HG03135 (cell line): ENCODE measurements around the gene ESD.
A peak's percentile ranks its signal among the peaks of the same experiment; 100 is the strongest.
"Not testable (repeated sequence)": the region's sequence is repeated elsewhere in the genome, so short reads cannot be mapped to it uniquely, and the experiment has no call there.

Experiments used
- ATAC-seq: cut with Tn5 transposase; IDR thresholded peaks from one replicate; pipeline ENCODE4 v1.9.1; 2021; ENCODE audit warnings: mild to moderate bottlenecking, moderate library complexity; ENCODE audit not compliant: unreplicated experiment

Gene ESD

DNA sequence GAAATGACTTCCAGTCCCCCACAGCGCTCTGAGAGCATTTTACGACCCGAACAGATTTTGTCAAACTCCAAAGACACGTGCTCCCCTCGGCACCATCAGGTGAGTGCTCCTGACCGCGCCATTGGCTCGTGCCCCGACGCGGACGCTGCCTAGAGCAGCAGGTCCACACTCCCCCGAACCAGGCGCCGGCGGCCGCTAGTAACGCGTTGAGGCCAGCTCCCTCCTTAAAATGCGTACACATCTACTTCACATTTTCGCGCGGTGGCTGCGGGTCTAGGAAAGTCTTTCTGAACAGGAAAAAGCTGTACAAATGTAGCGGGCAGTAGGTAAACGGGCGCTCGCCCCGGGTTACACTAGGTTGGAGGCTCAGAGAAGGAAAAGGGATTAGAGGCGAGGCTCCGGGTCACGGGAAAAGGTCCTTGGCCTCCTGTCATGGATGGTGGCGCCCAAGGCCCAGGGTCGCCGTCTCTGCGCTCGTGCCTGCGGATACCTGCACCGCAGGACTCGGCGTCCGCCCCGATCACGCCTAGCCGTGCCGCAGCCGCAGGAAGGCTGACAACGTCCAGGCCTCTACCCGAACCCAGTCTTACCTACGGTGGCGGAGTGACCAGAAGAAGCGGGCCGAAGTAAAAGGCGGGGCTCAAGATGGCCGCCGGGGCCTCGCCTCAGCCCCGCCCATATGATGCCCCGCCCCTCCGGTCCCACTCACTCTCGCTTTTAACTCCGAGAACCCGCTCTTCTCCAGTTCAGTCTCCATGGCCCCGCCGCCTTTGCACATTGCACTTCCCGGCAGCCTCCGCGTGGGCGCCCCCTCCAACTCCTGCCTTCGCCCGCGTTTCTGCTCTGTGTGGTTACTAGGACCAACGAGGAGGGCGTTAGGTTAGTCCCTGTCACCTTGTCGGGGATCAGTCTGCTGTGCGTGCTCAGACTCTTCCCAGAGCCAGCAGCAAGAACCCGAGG is at the start of gene ESD:
Gene ESD, minus strand, starts transcription at position 647 of the 960 bp plus-strand sequence. CDS start 5,748 bp downstream, outside the sequence.
- peak; percentile 89 for ATAC-seq

GRCh38 chr13:46846726-46847125 is 49.8 kb upstream of the ESD start:
- ATAC-seq, result no peak

DNA sequence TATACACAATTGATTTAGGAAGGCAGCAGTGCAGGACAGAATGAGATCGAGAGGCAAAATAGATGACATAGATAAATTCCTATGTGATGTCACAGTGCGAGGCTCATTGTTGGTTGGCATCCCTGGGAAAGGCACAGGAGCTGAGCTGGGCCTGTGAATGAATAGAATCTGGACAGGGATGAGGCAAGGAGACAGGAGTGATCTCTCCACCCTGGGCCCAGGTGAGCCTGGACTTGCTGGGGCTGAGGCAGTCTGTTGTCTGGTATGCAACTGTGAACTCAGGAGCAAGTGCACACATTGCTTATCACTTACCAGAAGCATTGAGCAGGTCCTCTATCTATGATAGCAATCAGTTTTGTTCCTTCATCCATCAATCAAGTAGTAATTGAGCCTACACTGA is 48.2 kb upstream of the ESD start:
- no peak for ATAC-seq

GRCh38 chr13:46844431-46844830 is 47.5 kb upstream of the ESD start:
- ATAC-seq, result no peak

DNA sequence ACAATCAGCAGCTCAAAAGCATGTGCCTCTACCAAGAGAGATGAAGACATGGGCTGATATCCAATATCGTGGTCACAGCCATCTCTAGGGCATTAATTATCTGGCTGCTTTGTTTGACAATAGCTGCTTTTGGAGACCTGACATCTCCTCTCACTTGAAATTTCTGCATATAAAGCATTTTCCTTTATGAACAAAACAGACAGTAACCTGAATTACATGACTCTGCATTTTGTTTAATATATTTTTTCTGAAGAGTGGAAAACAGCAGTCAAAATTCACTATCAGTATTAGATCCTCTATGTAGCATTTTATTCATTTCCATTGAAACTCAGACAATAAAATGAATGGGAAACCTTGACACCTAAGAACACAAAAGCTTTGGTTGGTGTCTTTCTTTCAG is 42.4 kb upstream of the ESD start:
- no peak for ATAC-seq

- no peak for ATAC-seq
These were observed 37.7 kb upstream of the ESD start for GRCh38 chr13:46834657-46835056.

GRCh38 chr13:46831588-46832194 is 34.7 kb upstream of the ESD start:
- no peak for ATAC-seq

DNA sequence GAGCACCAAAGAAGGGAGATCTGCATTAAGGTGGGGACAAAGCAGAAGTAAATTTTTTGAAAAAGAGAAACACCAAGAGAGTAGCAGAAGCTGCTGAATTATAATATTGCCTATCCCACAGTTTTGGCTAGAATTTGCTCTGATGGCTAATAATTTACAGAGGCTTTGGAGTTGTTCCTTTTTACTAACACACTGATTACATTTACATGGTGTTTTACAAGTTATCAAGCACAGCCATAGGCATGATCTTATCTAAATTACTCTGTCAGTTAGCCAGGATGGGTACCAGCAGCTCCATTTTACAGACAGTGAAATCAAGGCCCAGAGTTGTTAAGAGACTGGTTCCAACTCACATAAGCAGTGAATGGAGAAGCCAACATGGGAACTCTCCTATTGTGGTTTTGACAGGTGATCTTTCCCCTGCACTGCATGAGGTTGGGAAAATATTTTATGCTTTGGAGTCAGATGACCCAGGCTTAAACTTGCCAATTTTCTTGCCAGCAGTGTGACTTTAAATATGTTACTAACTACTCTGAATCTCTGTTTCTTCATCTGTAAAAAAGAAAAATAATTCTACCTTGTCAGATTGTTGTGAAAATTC is 33.5 kb upstream of the ESD start:
- no peak for ATAC-seq

- ATAC-seq, result no peak
These were observed 25.6 kb upstream of the ESD start for GRCh38 chr13:46822551-46822950.

- no peak for ATAC-seq
These were observed 21.0 kb upstream of the ESD start for GRCh38 chr13:46817838-46818476.

DNA sequence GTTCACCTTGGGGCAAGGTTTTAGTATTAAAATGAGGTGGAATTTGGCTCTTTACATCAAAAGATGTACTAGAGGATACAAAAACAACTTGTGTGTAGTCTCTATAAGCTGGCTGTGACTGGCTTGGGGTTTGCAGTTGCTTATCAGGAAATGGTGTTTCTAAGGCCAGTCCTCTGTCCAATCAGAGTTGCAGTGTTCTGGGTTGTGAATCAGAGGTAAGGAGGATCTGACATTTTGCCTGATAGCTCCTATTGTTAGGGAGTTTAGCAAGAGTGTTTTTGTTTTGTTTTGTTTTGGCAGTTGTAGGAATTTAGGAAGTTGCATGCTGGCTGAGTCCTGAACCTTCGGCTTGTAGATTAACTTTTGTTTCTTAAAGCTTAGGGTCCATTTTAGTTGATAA is 20.1 kb upstream of the ESD start:
- no peak for ATAC-seq

DNA sequence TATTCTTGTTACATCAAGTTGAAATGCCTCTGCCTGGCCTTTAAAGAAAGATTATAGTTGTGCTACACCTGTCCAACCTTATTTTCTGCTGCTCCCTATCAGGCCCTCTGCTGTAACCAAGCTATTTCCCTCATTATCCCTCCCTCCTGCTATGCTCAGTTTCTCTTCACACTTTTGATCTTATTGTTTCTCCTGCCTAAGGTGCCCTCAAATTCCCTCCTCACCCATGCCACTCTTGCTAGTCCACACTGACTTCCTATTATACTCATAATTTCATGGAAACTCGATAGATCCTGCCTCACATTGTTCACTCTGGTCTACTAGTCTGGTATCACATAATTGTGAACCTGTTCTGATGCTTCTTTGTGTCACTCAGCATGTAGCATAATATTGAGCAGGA is 19.4 kb upstream of the ESD start:
- no peak for ATAC-seq

GRCh38 chr13:46812301-46812797 is 15.4 kb upstream of the ESD start:
- no peak for ATAC-seq

DNA sequence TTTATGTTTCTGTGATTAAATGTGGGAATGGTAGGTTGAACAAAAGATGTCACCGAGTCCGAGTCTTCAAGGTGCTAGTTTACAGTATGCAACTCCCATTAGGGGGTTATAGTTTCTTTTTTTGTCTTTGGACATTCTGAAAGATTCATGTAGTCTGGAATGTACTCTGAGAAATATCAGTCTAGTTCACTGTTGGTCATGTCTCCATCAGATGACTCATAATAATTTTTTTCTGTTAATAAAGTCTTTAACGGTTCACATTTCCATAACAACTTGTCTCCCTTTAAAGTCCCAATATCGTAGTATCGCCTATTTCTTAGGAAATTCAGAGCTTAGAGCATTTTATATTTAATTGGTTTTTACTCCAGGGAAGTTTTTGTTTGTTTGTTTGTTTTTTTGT is 13.5 kb upstream of the ESD start:
- ATAC-seq, result no peak

DNA sequence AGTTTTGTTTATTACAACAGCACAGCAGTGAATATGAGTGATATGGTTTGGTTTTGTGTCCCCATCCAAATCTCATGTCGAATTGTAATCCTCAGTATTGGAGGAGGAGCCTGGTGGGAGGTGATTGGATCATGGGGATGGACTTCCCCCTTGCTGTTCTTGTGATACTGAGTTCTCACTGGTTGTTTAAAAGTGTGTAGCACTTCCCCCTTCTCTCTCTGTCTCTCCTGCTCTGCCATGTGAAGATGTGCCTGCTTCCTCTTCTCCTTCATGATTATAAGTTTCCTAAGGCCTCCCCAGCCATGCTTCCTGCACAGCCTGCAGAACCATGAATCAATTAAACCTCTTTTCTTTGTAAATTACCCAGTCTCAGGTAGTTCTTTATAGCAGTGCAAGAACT is 8.0 kb upstream of the ESD start:
- ATAC-seq, result not testable (repeated sequence)

DNA sequence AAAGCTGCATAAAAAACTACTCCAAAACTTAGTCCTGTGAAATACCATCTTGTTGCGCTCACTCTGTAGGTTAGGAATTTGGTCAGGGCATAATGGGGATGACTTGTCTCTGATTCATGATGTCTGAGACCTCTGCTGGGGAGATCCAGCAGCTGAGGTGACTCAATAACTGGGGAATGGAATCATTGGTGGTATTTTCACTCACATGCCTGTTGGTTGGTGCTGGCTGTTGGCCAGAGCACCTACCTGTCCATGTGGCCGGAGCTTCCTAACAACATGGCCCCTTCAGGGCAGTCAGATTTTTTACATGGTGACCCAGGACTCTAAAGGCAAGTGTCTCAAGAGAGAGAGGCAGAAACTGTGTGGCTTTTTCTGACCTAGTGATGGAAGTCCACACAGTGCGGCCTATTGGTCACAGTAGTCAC is 7.4 kb upstream of the ESD start:
- no peak for ATAC-seq

DNA sequence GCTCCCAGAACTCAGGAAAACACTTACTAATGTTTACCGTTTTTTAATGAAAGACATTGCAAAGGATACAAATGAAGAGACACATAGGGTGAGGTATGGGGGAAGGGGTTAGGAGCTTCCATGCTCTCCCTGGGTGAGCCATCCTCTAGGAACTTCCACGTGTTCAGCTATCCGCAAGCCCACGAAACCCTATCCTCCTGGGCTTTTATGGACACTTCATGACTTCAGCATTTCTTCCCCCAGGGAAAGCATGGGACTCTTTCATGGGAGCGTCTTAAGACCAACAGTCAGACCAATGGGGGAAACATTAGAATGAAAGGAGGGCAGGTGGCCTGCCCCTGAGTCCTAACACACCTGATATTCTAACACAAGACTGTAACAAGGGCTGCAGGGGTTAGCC is 6.6 kb upstream of the ESD start:
- ATAC-seq, result no peak

- ATAC-seq, result no peak
These were observed 4.9 kb upstream of the ESD start for GRCh38 chr13:46801858-46802257.

DNA sequence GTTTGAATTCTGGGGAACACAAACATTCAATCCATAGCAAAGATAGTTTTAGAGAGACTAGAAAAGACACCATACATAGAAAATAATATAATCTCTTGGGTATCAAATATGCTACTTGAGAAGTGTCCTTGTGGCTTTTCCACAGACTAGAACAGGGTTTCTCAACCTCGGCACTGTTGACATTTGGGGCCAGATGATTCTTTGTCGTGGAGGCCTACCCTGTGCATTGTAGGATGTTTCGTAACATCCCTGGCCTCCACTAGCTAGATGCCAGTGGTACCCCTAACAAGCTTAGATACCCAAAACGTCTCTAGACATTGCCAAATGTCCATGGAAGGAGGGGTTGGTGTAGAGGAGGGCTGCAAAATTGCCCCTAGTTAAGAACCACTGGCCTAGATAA is 2.2 kb upstream of the ESD start:
- no peak for ATAC-seq

DNA sequence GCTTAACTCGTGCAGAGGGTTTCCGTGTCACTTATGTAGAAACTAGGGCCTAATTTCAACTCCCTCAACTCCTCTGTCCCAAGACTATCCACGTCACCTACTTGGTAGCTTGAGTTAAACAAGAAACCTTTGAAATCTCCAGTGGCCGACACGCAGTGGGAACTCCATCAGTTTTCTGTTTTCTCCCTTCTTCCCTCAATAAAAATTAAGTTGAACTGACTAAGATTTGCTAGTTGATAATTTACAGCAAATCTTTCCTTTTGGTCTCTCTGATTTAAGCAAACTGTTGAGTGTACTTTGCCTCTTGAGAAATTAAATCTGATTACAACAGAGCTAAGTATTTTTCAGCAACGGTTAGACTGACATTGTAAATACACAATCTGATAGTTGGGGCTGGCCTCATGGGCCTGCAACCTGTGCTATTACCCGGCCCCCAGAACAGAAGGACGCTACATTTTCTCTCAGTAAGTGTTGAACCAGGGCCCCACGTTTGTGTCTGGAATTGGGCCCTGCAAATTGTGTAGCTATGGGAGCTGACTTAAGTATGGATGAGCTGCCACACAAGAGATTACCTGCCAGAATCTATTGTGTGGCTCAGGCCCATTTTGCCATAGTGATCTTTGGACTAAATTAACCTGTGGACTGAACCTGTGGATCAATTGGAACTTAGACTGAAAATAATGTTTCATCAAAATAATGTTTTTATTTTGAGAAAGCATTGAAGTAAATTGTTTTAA is 708 bp upstream of the ESD start:
- no peak for ATAC-seq

- no peak for ATAC-seq
These were observed 839 bp downstream of the ESD start for GRCh38 chr13:46796129-46796514.
